Measurements from ENCODE around the gene TNFSF13. TPM values are rescaled to one million over a fixed set of nuclear protein-coding genes. Genes with fewer than 3 reads are reported as not detected.
A peak's percentile ranks its signal among the peaks of the same experiment; 100 is the strongest.

TNFSF13 gene
- total and polyA plus RNA-seq, 2 of the 4 experiments (the other 2 are of a cell fraction): 1.3 TPM; not detected in 1

GRCh38 chr17:7562208-7562605 lies 3.7 kb downstream of the TNFSF13 start:
- Histone ChIP-seq H4K8ac (ENCODE audit: low read depth in 2 of 2, low read length in 2 of 2) (peak overlapping the region; percentile 58 to 85; a peak in 3 of 4 replicates), H3K23ac (ENCODE audit: low read depth, low read length) (0 out of 2 replicates have a peak overlapping the region, but pooled peaks have one; percentile 38), H3K4me3 (ENCODE audit: insufficient read depth, low read depth, low read length) (peak overlapping the region; percentile 79), H2BK120ac (ENCODE audit: low read depth, low read length) (no peak overlapping the region), H3K18ac (ENCODE audit: low read depth, low read length) (no peak overlapping the region), H2AK5ac (ENCODE audit: low read depth, low read length) (peak overlapping the region; percentile 77), H3K4me1 (ENCODE audit: control insufficient read depth, insufficient read depth, low read length) (peaks cover 9% of the 10 kb centered on the region), H2AFZ (replicated peaks; ENCODE audit: low read length, poor library complexity) (peak overlapping the region; percentile 99), H3K9me3 (ENCODE audit: control insufficient read depth, insufficient read depth, low read length) (no peaks in the 10 kb centered on the region), H3K9ac (ENCODE audit: low read depth, low read length) (peak overlapping the region; percentile 75), H3K36me3 (ENCODE audit: control insufficient read depth, insufficient read depth, low read length) (peaks cover 25% of the 10 kb centered on the region), H3K79me1 (ENCODE audit: low read depth in 1 of 2, low read length in 2 of 2) (peaks cover 25 to 34% of the 10 kb centered on the region in 2 experiments), H2BK20ac (ENCODE audit: low read depth, low read length) (no peak overlapping the region), H3K14ac (replicated peaks; ENCODE audit: low read depth, low read length) (peak overlapping the region; percentile 70; the same call in 1 of the 2 replicates), H4K91ac (ENCODE audit: insufficient read depth, low read depth, low read length) (peak overlapping the region; percentile 32; the same call in 1 of the 2 replicates), H3K56ac (ENCODE audit: extremely low read depth, insufficient read depth, low read length) (no peak overlapping the region), H3K4me2 (ENCODE audit: low read depth, low read length) (peak overlapping the region; percentile 94), H3K9me1 (ENCODE audit: insufficient read depth, low read length) (no peaks in the 10 kb centered on the region), H3K4ac (ENCODE audit: low read depth, low read length) (peak overlapping the region; percentile 79), H3K27me3 (ENCODE audit: control insufficient read depth, insufficient read depth, low read length) (no peaks in the 10 kb centered on the region), H4K5ac (ENCODE audit: low read depth, low read length) (peak overlapping the region; percentile 19), H2BK5ac (ENCODE audit: low read depth, low read length, poor library complexity, severe bottlenecking) (no peak overlapping the region), H2BK15ac (ENCODE audit: low read depth, low read length) (no peak overlapping the region), H3K27ac (ENCODE audit: insufficient read depth, low read length) (peak overlapping the region; percentile 77), H4K20me1 (ENCODE audit: insufficient read depth, low read length) (no peaks in the 10 kb centered on the region), H2AK9ac (replicated peaks; ENCODE audit: low read depth, low read length, poor library complexity) (peak overlapping the region; percentile 100)
- in situ Hi-C loops (cut with MboI; ENCODE audit: low sequenced_read_pairs) (no loop called here), intact Hi-C loops (cut with micrococcal nuclease) (loop anchor here (5.0 to 10.0 kb wide), 3 partner anchors 210 to 517 kb away; partner anchors contain the start of genes KCTD11, NEURL4 and SLC16A11), dilution Hi-C loops (cut with HindIII; ENCODE audit: low sequenced_read_pairs, unreplicated experiment) (no loop called here)
- no peak for TF ChIP-seq USF2 (IDR thresholded peaks at IDR 0.05; ENCODE audit: low read depth, low read length)
- TF ChIP-seq BHLHE40 (IDR thresholded peaks at IDR 0.05; ENCODE audit: low read depth, low read length): no peak
- no peak for TF ChIP-seq CEBPB (IDR thresholded peaks at IDR 0.05; ENCODE audit: low read depth, low read length)
- no peak for TF ChIP-seq POLR2A (IDR thresholded peaks at IDR 0.05; ENCODE audit: low read depth, low read length)
- TF ChIP-seq CTCF (conservative IDR thresholded peaks at IDR 0.05; ENCODE audit: low read depth, low read length): no peak
- no peak for TF ChIP-seq CHD1 (IDR thresholded peaks at IDR 0.05; ENCODE audit: low read depth, low read length)
- TF ChIP-seq SMC3 (IDR thresholded peaks at IDR 0.05; ENCODE audit: low read depth, low read length): no peak
- no peak for TF ChIP-seq ELK1 (IDR thresholded peaks at IDR 0.05; ENCODE audit: borderline replicate concordance, low read depth, low read length)
- TF ChIP-seq NFE2L2 (IDR thresholded peaks at IDR 0.05; ENCODE audit: low read depth, low read length): no peak
- TF ChIP-seq RCOR1 (IDR thresholded peaks at IDR 0.05; ENCODE audit: insufficient replicate concordance, low read length): no peak
- no peak for TF ChIP-seq MAFK (IDR thresholded peaks at IDR 0.05; ENCODE audit: low read depth, low read length)
- no peak for TF ChIP-seq RAD21 (IDR thresholded peaks at IDR 0.05; ENCODE audit: low read length)
- TF ChIP-seq FOS (IDR thresholded peaks at IDR 0.05; ENCODE audit: low read depth, low read length): no peak
- no peak for TF ChIP-seq MXI1 (IDR thresholded peaks at IDR 0.05; ENCODE audit: borderline replicate concordance, low read depth, low read length)
- TF ChIP-seq RFX5 (IDR thresholded peaks at IDR 0.05; ENCODE audit: low read depth, low read length): no peak
- no peak for TF ChIP-seq MAZ (IDR thresholded peaks at IDR 0.05; ENCODE audit: borderline replicate concordance, low read depth, low read length)
- ATAC-seq (ENCODE audit: low read depth) (peak; percentile 28), DNase-seq (no peak)
- no TSS peak for BruUV-seq (replicated peaks)
- ChIA-PET CTCF (interaction anchor here (2.5 to 2.8 kb wide), 2 partner anchors 48 to 126 kb away, joined by 12 to 24 read pairs; no protein-coding TSS in a partner anchor), POLR2A (ENCODE audit: unreplicated experiment) (no interaction called here)
- no CpG with 5 or more reads among the region's 28 CpGs for WGBS, 2 experiments (ENCODE audit: extremely low coverage in 2 of 2, insufficient read length in 1 of 2)

All from IMR-90 (cell line).